GM23248 (cell line): Measurements from ENCODE around the gene TMEM203.

Experiments used
- EZH2 ChIP-seq: fragments of 200-600 bp; sonication (generic); IDR thresholded peaks from 2 replicates; pipeline ENCODE4 v1.6.1; 2018; ENCODE audit warnings: antibody characterized with exemption, mild to moderate bottlenecking; ENCODE audit not compliant: insufficient read depth, poor library complexity, severe bottlenecking
- EZH2phosphoT487 ChIP-seq: fragments of 200-600 bp; sonication (generic); IDR thresholded peaks from 2 replicates; pipeline ENCODE4 v1.6.1; 2018; ENCODE audit warnings: antibody characterized with exemption, moderate library complexity, mild to moderate bottlenecking, low read depth; ENCODE audit not compliant: insufficient read depth

DNA sequence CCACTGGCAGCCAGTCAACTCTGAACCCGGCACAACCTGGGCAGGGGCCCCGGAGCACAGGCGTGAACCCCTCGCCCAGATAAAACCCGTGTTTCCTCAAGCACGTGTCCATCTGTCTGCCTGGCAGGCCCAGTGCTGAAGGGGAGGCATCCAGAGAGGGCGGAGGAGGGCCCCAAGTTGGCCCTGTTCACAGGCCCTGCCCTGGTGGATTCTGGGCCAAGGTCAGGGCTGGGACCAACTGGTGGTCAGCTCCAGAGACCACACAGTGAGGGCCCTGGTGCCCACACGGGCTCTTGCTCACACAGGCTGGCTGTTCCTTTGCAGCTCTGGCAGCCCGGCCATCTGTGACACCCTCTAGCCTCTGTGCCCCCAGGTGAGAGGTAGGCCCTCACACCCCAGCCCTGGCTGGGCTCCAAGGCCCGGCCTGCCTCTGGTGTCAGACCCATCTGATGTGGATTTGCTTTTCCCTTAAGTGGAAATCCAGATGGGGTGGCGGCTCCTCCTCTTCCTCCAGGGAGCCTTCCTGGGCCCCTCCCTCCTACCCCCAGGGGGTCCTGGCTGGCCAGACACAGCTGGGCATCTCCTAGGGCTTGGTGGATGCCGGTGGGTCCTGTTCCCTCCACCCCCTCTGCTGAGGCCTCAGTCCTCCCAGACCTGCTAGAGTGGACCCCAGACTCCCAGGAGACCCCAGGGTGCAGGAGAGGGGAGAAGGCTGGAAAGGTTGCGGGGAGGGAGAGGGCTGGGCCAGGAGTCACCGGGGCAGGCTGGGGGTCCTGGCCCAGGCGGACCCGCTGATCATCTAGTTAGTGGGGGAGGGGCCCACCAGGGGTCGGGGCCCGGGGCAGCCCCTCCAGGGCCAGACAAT lies 45.1 kb upstream of the TMEM203 start:
- TF ChIP-seq EZH2 (no peak), EZH2phosphoT487 (no peak)
